CD4-positive, alpha-beta T cell treated with Interleukin-4 for 4 hours (primary cell): ENCODE measurements around the gene FHDC1.

Experiments used
- DNase-seq: peaks from one replicate; pipeline ENCODE4 v3.0.0-alpha.2; 2020

Gene FHDC1

DNA sequence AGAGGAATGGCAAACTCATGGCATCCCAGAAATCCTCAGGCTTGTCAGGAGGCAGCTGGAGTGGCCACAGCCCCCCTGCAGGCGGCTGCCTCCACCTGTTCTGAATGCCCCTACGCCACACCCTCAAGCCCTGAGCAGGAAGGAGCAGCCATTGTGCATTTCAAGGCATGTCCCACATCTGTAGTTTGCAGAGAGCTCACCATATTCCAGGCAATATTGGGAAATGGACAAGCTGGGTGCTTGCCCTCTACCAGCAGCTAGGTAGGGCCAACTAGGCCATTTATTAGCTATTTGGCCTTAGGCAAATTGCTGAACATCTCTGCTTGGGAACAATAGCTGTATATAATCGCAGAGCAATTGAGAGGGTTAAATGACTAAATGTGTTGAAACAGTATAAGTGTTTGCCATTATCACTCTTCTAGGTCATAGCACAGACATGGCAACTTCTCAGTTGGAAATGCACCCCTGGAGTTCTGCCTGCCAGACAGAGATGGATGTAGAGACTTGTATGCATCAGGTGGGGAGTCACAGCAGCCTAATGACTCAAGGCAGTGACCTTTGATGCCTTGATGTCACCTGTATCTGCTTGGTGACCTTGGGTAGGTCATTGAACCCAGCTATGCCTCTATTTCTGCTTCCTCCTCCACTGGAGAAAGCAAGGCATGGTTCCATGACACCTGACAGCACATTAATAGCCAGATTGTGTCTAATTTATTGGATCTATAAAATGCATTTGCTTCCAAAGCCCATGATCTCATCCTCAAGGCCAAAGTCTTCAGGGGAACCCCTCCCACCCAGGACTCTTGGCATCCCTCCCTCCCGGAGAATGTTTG lies 52.8 kb downstream of the FHDC1 start:
- no peak for DNase-seq

DNA sequence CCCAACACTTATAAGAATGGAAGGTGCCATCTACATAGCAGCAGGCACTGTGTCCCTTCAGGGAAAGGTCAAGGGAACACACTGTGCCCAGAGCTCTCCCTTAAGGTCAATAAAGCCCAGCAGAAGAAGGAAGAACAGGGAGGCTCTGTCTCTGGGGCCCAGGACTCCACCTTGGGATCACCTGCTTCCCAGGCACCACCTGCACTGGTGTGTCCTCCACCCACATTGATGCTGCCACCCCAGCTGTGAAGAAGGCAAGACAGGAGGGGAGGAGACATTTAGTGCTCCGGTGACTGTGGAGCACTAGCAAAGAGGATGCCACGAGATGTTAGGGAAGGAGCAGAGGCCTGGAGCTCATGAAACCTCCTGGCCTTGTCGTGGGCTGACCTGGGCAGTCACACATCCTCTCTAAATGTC lies 53.4 kb downstream of the FHDC1 start:
- DNase-seq, result no peak

- no peak for DNase-seq
Measured at GRCh38 chr4:152990471-152991131, 54.5 kb downstream of the FHDC1 start.

DNA sequence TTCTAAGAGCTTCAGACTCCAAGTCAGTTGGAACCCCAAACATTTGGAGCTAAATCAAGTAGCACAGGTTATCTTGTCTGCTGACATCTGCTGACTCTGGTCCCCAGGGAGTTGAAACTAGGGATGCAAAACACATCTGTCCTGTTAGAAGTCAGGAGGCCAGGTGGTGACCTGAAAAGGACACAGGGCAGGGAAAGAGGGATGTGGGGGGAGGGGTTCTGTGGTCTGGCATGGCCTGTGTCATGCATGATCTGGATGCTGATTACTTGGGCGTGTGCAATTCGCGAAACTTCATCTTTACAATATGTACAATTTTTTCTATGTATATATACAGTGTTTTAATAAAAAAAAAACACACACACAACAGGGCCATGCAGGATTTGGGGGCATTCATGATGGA lies 55.3 kb downstream of the FHDC1 start:
- DNase-seq, result no peak

GRCh38 chr4:152992027-152992426 lies 55.9 kb downstream of the FHDC1 start:
- DNase-seq, result no peak

- DNase-seq, result no peak
Measured at GRCh38 chr4:152992466-152992865, 56.3 kb downstream of the FHDC1 start.

DNA sequence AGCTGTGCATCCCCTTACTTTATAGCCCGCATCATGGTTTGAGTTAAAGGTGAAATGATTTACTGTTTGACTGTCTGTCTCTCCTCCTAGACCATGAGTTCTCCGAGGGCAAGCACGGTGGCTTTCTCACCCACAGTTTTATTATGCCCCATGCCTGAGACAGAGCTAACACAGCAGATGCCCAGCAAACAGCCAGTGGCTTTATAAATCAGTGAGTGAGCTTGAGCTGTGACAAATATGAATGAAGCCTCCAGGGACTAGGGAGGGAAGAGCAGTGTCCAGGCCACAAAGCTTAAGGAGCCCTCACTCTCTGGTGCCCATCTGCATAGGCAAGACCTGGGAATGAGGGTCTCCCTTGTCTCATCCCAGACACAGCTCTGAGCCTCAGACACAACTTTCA lies 57.9 kb downstream of the FHDC1 start:
- DNase-seq, result no peak

GRCh38 chr4:152996111-152996571 lies 60.0 kb downstream of the FHDC1 start:
- DNase-seq, result no peak

- no peak for DNase-seq
Measured at GRCh38 chr4:152996672-152997071, 60.5 kb downstream of the FHDC1 start.

DNA sequence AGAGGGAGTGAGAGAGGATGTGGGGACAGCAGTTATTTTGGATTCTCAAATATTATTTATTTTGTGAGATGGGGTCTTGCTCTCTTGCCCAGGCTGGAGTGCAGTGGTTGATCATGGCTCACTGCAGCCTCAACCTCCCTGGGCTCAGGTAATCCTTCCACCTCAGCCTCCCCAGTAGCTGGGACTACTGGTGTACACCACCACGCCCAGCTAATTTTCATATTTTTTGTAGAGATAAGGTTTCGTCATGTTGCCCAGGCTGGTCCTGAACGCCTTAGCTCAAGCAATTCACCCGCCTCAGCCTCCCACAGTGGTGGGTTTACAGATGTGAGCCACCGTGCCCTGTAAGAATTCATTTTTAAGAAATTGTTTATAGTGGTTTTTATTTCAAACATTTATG lies 61.2 kb downstream of the FHDC1 start:
- no peak for DNase-seq

- no peak for DNase-seq
Measured at GRCh38 chr4:152997771-152998487, 61.8 kb downstream of the FHDC1 start.

- no peak for DNase-seq
Measured at GRCh38 chr4:152998861-152999260, 62.7 kb downstream of the FHDC1 start.

DNA sequence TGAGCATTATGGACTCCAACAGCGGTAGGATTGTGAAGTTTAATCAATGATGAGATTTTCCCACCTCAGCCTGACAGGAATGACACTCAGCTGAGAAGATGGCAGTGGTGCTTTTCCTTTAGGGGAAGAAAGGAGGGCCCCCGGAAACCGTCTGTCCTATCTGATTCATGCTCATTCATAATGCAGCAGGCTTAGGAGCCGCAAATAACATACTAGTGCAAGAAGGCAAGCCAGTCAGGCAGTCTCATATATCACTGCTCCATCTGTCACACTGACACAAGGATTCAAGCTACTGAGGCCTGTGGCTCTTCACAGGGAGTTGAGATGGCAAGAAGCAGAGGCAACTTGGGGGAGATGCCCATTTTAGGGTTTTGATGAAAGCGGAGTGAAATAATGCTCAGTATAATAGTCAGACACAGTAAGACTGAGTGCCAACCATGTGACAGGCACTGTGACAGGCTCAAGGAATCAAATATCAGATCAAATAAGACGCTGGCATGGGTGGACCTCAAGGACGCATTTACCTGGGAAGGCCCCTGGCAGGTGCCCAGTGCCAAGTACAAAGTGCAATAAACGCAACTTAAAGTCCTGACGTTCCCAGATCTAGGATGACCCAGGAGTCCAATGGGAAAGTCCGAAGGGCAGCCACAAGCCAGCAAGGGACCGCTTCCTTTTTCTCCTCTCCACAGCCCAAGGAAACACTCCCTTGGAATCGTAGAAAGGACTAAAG lies 63.4 kb downstream of the FHDC1 start:
- DNase-seq, result no peak

DNA sequence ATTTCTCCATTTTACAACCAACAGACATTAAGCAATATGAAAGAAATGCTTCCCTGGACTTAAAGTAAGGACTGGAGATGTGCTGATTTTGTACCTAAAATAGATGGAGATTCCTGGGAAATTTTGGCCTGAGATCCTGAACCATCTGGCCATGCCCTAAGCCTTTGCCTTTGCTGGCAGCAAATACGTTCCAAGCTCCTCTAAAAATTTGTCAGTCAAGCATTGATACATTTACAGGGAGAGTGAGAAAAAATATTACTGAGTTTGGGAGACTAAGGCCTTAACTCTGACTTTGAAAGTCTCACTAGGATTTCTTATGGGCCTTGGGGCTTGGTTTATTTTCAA lies 63.9 kb downstream of the FHDC1 start:
- no peak for DNase-seq

DNA sequence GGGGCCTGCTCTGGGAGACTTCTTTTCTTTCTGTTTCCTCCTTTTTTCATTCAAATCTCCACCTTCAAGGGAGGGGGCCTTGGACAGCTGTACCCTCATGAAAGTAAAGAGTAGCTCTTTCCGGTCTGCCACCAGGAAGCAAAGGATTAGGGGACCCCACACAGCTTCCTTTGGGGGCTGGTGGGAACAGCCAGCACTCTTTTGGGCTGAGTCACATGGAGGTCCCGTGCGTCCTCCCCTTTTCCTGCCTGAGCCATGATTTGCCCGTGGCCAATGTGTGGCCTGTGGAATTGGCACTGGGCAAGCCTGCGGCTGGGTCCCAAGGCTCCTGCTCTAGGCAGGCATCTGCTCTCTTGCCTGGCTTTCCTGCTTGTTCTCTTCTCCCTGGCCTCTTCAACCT lies 65.5 kb downstream of the FHDC1 start:
- DNase-seq, result no peak

DNA sequence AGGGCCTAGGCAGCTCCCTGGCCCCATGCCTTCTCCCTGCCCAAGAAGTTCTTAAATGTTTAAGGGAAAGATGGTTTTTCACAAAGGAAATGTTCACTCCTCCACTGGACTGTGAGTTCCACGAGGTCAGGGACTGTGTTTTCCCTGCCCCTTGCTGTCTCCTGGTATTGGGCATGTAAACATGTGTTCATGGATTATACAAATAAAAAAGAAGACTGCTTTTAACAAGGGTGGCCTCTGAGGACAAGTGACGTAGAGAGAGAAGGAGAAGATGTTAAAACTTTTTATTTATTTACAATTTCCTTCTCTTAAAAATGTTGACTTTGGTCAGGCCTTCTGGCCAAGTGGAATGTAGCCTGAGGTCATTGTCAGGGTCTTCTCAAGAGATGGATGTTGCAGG lies 66.0 kb downstream of the FHDC1 start:
- no peak for DNase-seq

- no peak for DNase-seq
Measured at GRCh38 chr4:153004081-153004850, 68.1 kb downstream of the FHDC1 start.

- DNase-seq, result no peak
Measured at GRCh38 chr4:153005899-153006381, 69.8 kb downstream of the FHDC1 start.

DNA sequence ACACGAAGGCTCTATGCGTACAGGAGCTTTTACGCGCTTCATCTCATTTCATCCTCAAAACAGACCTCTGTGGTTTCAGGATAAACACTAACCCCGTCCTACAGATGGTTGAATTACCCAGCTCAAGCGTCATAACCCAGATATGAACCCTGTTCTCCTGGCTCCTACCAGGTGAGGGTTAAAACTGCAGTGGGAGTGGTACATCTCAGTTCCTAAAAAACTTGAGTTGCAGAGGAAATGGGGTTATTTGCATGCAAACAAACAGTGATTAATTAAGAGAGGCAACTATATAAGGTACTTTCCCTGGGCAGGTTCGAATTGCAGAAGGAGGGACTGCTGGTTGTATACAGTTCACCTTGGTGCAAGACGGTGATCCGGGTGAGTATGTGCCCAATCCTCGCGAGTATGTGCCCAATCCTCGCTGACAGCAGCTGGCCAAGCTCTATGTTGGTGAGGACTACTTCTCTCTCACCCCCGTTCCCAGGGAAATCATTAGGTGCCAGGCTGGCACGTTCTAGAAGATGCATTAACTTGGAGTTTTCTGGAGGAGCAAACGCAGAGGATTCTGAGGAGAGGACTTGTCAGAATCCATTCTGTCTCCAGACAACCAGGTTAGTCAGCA lies 72.6 kb downstream of the FHDC1 start:
- no peak for DNase-seq

- no peak for DNase-seq
Measured at GRCh38 chr4:153010146-153010545, 74.0 kb downstream of the FHDC1 start.

- no peak for DNase-seq
Measured at GRCh38 chr4:153013202-153013977, 77.3 kb downstream of the FHDC1 start.
